Measurements from ENCODE around the gene PEX6.

DNA sequence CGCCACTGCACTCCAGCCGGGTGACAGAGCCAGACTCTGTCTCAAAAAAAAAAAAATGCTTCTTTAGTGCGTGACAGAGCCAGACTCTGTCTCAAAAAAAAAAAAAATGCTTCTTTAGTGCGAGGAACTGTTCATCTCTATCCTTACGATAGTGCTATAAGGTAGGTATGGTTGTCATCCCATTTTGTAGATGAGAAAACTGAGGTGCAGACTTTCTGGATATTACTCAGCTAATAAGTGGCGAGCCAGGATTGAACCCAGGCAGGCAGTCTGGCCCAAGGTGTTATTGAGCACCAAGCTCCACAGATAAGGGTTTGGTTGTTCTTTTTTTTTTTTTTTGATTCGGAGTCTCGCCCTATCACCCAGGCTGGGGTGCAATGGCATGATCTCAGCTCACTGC, 22.9 kb upstream of the PEX6 start:
- TF ChIP-seq, protein P1, sequence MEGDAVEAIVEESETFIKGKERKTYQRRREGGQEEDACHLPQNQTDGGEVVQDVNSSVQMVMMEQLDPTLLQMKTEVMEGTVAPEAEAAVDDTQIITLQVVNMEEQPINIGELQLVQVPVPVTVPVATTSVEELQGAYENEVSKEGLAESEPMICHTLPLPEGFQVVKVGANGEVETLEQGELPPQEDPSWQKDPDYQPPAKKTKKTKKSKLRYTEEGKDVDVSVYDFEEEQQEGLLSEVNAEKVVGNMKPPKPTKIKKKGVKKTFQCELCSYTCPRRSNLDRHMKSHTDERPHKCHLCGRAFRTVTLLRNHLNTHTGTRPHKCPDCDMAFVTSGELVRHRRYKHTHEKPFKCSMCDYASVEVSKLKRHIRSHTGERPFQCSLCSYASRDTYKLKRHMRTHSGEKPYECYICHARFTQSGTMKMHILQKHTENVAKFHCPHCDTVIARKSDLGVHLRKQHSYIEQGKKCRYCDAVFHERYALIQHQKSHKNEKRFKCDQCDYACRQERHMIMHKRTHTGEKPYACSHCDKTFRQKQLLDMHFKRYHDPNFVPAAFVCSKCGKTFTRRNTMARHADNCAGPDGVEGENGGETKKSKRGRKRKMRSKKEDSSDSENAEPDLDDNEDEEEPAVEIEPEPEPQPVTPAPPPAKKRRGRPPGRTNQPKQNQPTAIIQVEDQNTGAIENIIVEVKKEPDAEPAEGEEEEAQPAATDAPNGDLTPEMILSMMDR (IDR thresholded peaks at IDR 0.05), result no peak
- TF ChIP-seq POLR2A (IDR thresholded peaks at IDR 0.05) (no peak), POLR2AphosphoS5 (IDR thresholded peaks at IDR 0.05) (no peak), EP300 (IDR thresholded peaks at IDR 0.05) (no peak)

Data from upper lobe of left lung (tissue), 4 donors.